HepG2 (cell line): ENCODE results near the gene HSPA5. TPM values are rescaled to one million over a fixed set of nuclear protein-coding genes. Genes with fewer than 3 reads are reported as not detected.
"Not testable (repeated sequence)": the region's sequence is repeated elsewhere in the genome, so short reads cannot be mapped to it uniquely, and the experiment has no call there.

Experiments used
- ATAC-seq: fragments of 200-7000 bp; cut with Tn5 transposase; 3 replicates; pipeline ENCODE4 v1.9.1; 2020; ENCODE audit warnings: mild to moderate bottlenecking, moderate library complexity
- BruUV-seq: library from RNA; stranded (reverse); fragments of 400-500 nt; replicated peaks from 2 replicates; lab custom pipeline; 2021; lab: Mats Ljungman, UMichigan
- CTCF ChIA-PET: fragments of 300-600 bp; formaldehyde crosslinking; extraction: SDS; loops from one replicate; lab custom pipeline; 2021; ENCODE audit warnings: low total read pairs, inconsistent platforms, low intra/inter-chr PET ratio; lab: Yijun Ruan, JAX
- POLR2A ChIA-PET: fragments of 350-600 bp; sonication (Branson Sonifier 250); formaldehyde crosslinking; loops from one replicate; lab custom pipeline; 2020; ENCODE audit warnings: antibody characterized with exemption, inconsistent platforms; lab: Yijun Ruan, JAX
- DNase-seq: peaks from one replicate; pipeline ENCODE4 v3.0.0-alpha.2; 2015; ENCODE audit warnings: low spot score
- FAIRE-seq: peaks from 3 replicates; lab custom pipeline; 2011; peaks lifted over from hg19 to GRCh38; lab: Jason Lieb, UNC
- H2AFZ ChIP-seq: one replicate; pipeline ENCODE4 v1.6.1; 2011; ENCODE audit warnings: low read length, inconsistent platforms
- H3K27ac ChIP-seq: fragments of 300-600 bp; 3 replicates; pipeline ENCODE4 v1.8.0; 2011; ENCODE audit warnings: mixed run types, mild to moderate bottlenecking, mixed read lengths, low read length, inconsistent platforms; ENCODE audit not compliant: insufficient read depth; ENCODE audit errors: extremely low read length
- H3K27me3 ChIP-seq, 2 experiments: fragments of 200-600 bp in 1 of 2; 2 replicates in 1 of 2; 3 replicates in 1 of 2; pipeline versions ENCODE4 v1.6.0 to v1.8.0; 2011; ENCODE audit warnings: low read length in 2 of 2, mild to moderate bottlenecking in 2 of 2, moderate library complexity in 2 of 2, inconsistent platforms in 1 of 2; ENCODE audit not compliant: insufficient read depth in 2 of 2, control insufficient read depth in 1 of 2
- H3K36me3 ChIP-seq, 2 experiments: fragments of 200-600 bp in 1 of 2; replicated peaks in 1 of 2; 2 replicates in 1 of 2; 3 replicates in 1 of 2; pipeline versions ENCODE4 v1.5.1 to v1.8.0; 2011; ENCODE audit warnings: low read length in 2 of 2, inconsistent platforms in 1 of 2; ENCODE audit not compliant: insufficient read depth in 2 of 2, control insufficient read depth in 1 of 2
- H3K4me1 ChIP-seq: 2 replicates; pipeline ENCODE4 v1.5.1; 2012; ENCODE audit warnings: low read length, inconsistent platforms; ENCODE audit not compliant: insufficient read depth
- H3K4me2 ChIP-seq: 2 replicates; pipeline ENCODE4 v1.6.0; 2011; ENCODE audit warnings: low read depth, low read length, inconsistent platforms
- H3K4me3 ChIP-seq, 3 experiments: fragments of 200-600 bp in 1 of 3; sonication (generic), shearing (Covaris generic) in 1 of 3; replicated peaks in 1 of 3; 2 replicates each; pipeline ENCODE4 v1.5.1; 2011 to 2016; ENCODE audit warnings: low read length in 3 of 3, inconsistent platforms in 2 of 3, low read depth in 2 of 3, mild to moderate bottlenecking in 2 of 3, control low read depth in 1 of 3, mixed read lengths in 1 of 3; ENCODE audit not compliant: insufficient read depth in 1 of 3
- H3K79me2 ChIP-seq: one replicate; pipeline ENCODE4 v1.6.1; 2011; ENCODE audit warnings: low read length, inconsistent platforms; ENCODE audit not compliant: insufficient read depth
- H3K9ac ChIP-seq: 2 replicates; pipeline ENCODE4 v1.6.0; 2011; ENCODE audit warnings: mild to moderate bottlenecking, low read depth, low read length, inconsistent platforms; ENCODE audit not compliant: insufficient read depth
- H3K9me3 ChIP-seq: 2 replicates; pipeline ENCODE4 v1.5.1; 2012; ENCODE audit warnings: mild to moderate bottlenecking, low read length
- H4K20me1 ChIP-seq: 2 replicates; pipeline ENCODE4 v1.6.0; 2011; ENCODE audit warnings: inconsistent platforms, mild to moderate bottlenecking, low read length, moderate library complexity; ENCODE audit not compliant: insufficient read depth
- ASH2L ChIP-seq: fragments of 300-600, 200-600 bp; sonication (generic); IDR thresholded peaks from 2 replicates; pipeline ENCODE4 v1.7.0; 2017; ENCODE audit warnings: low read depth, mild to moderate bottlenecking, moderate library complexity, mixed read lengths, low read length; ENCODE audit not compliant: insufficient read length
- POLR2A ChIP-seq, 2 experiments: IDR thresholded peaks; 2 replicates each; pipeline ENCODE4 v1.6.1; 2011; ENCODE audit warnings: low read depth in 2 of 2, low read length in 2 of 2, mild to moderate bottlenecking in 1 of 2, moderate library complexity in 1 of 2; ENCODE audit not compliant: insufficient read depth in 1 of 2
- PPARG ChIP-seq: conservative IDR thresholded peaks from 2 replicates; pipeline ENCODE4 v1.6.1; 2016; ENCODE audit warnings: missing biosample characterization, missing genetic modification reagents
- RBFOX2 ChIP-seq: fragments of 200-400 bp; formaldehyde crosslinking; IDR thresholded peaks from 2 replicates; pipeline ENCODE4 v1.6.1; 2017; ENCODE audit warnings: low read depth, mild to moderate bottlenecking, low read length
- ZFP41 ChIP-seq: sonication (generic); formaldehyde crosslinking; IDR thresholded peaks from 2 replicates; pipeline ENCODE4 v1.4.0; 2020; ENCODE audit warnings: mild to moderate bottlenecking, missing genetic modification reagents, borderline replicate concordance
- ZNF343 ChIP-seq: sonication (generic); formaldehyde crosslinking; IDR thresholded peaks from 2 replicates; pipeline ENCODE4 v1.4.0; 2020; ENCODE audit warnings: mild to moderate bottlenecking, missing genetic modification reagents
- WGBS: methylation state at CpG from one replicate; pipeline ENCODE4 v1.1.6; 2017; ENCODE audit warnings: low lambda C conversion rate; 5-methylcytosine and 5-hydroxymethylcytosine counted together
- in situ Hi-C: cut with HindIII; loops from 2 replicates; pipeline ENCODE4 v1.10.0; 2017; ENCODE audit warnings: low pct_unique_long_range_greater_than_20kb; ENCODE audit not compliant: extremely low pct_ligation_motif_present
- intact Hi-C: fragments of 100-400 bp; cut with micrococcal nuclease; formaldehyde crosslinking; loops from one replicate; pipeline ENCODE4 v1.10.0; 2022; ENCODE audit not compliant: unreplicated experiment
- polyA plus RNA-seq, 8 experiments: library from polyadenylated mRNA; depleted of rRNA in 3 of 8; stranded (reverse) in 7 of 8; unstranded in 1 of 8; fragments of >200 nt; fragmentation: Illumina TruSeq in 4 of 8; extraction: Trizol in 4 of 8; gene quantifications; 2 replicates each; pipeline versions ENCODE4 v1.2.1 to v1.2.3, GENCODE V29; 2011 to 2016; ENCODE audit warnings: low read depth in 4 of 8, missing spikeins in 1 of 8, mixed read lengths in 1 of 8; ENCODE audit not compliant: insufficient read depth in 1 of 8
- total RNA-seq, 5 experiments: library from RNA; depleted of rRNA; stranded (reverse); fragments of >200 nt; fragmentation: Illumina TruSeq; extraction: Trizol; gene quantifications; 2 replicates each; pipeline ENCODE4 v1.2.3, GENCODE V29; 2016; ENCODE audit warnings: low read depth in 1 of 5

Gene HSPA5
- total and polyA plus RNA-seq, 2 of the 13 experiments (the other 11 are each of a cell fraction or from before 2014, with no cell fraction given) = 201 to 206 TPM

DNA sequence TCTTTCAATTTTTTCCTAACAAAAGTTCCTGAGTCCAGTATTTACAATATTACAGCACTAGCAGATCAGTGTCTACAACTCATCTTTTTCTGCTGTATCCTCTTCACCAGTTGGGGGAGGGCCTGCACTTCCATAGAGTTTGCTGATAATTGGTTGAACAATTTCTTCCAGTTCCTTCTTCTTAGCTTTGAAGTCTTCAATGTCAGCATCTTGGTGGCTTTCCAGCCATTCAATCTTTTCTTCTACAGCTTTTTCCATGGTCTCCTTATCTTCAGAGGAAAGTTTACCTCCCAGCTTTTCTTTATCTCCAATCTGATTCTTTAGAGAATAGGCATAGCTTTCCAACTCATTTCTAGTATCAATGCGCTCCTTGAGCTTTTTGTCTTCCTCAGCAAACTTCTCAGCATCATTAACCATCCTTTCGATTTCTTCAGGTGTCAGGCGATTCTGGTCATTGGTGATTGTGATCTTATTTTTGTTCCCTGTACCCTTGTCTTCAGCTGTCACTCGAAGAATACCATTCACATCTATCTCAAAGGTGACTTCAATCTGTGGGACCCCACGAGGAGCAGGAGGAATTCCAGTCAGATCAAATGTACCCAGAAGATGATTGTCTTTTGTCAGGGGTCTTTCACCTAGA lies 4.5 kb downstream of the HSPA5 start:
- in situ Hi-C loops, intact Hi-C loops, H3K9me3 ChIP-seq, DNase-seq, CTCF ChIA-PET, H2AFZ ChIP-seq, H3K9ac ChIP-seq, FAIRE-seq, H3K27ac ChIP-seq, H3K27me3 ChIP-seq, ATAC-seq: not testable (repeated sequence)
- Histone ChIP-seq H3K4me2 (peak overlapping the region; percentile 72), H3K36me3 (peaks cover 7 to 61% of the 10 kb centered on the region in 2 experiments), H3K4me1 (peaks cover 50% of the 10 kb centered on the region), H3K4me3 (peak overlapping the region in 1 of 3 experiments; percentile 97; a peak in 1 of 6 replicates), H3K79me2 (peaks cover 45% of the 10 kb centered on the region), H4K20me1 (peaks cover 56% of the 10 kb centered on the region)
- TSS peak; percentile 29 for BruUV-seq
- 81% methylated on average over 5 of the region's 5 CpGs for WGBS
- POLR2A ChIA-PET = interaction anchor here (2.5 kb wide), 1 partner anchor 25 kb away, joined by 8 read pairs; the partner anchor contains the start of gene GAPVD1

DNA sequence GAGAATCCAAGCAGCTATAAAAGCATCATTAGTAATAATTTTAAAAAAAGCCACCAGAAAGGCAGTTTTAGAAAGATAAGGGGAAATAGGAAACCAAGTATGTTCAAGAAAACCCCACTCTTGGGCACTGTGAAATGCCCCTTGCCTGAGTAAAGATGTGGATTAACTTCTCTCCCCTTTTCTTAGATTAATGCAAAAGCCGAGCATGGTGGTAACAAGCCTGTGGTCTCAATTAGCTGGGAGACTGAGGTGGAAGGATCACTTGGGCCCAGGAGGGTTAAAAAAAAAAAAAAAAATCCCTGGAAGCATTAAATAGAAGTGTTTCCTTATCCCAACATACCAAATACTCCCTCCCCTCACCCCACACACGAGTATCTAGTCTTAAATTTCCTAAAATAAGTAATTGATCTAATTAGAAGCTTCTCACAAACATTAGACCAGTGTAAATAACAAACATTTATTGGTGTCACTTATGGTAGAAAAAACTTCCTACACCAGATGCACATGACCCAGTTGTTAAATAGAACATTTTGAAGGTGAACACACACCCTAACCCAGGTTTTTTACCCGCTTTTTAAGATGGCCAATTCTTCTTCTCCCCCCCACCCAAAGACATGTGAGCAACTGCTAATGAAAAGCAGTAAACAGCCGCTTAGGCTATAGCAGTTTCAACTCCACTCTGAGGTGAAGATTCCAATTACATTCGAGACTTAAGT lies 5.2 kb downstream of the HSPA5 start:
- peaks cover 56% of the 10 kb centered on the region for H4K20me1 ChIP-seq
- H3K9ac ChIP-seq = no peak overlapping the region
- H3K27ac ChIP-seq = peak overlapping the region; percentile 7
- peaks cover 43% of the 10 kb centered on the region for H3K79me2 ChIP-seq
- no peaks in the 10 kb centered on the region for H3K9me3 ChIP-seq
- TF ChIP-seq ASH2L (peak; percentile 4), RBFOX2 (peak; percentile 22; the same call in 1 of the 2 replicates), PPARG (CRISPR knock-in tag) (no peak), ZFP41 (CRISPR knock-in tag) (no peak), ZNF343 (CRISPR knock-in tag) (no peak), POLR2A (IDR thresholded peaks at IDR 0.05; ENCODE audit: insufficient read depth in 1 of 2, low read depth in 2 of 2, low read length in 2 of 2) (peak in 1 of 2 experiments; percentile 2; a peak in 1 of 4 replicates)
- H3K36me3 ChIP-seq = peaks cover 7 to 67% of the 10 kb centered on the region in 2 experiments
- H3K4me3 ChIP-seq = no peak overlapping the region
- FAIRE-seq = no peak
- TSS peak; percentile 43 for BruUV-seq
- peaks cover 50% of the 10 kb centered on the region for H3K4me1 ChIP-seq
- no peaks in the 10 kb centered on the region; a peak in 1 of 5 replicates for H3K27me3 ChIP-seq
- WGBS = 89% methylated on average over 5 of the region's 5 CpGs
- no peak for ATAC-seq
- in situ Hi-C loops (no loop called here), intact Hi-C loops (no loop called here)
- no peak overlapping the region; the same call in 1 of the 2 replicates for H3K4me2 ChIP-seq
- ChIA-PET POLR2A (interaction anchor here (0.7 kb wide), 1 partner anchor 439 kb away, joined by 4 read pairs; no protein-coding TSS in a partner anchor), CTCF (no interaction called here)
- DNase-seq = no peak
- no peak overlapping the region for H2AFZ ChIP-seq
